Coronary artery (tissue), 2 donors: Measurements from ENCODE around the gene CNOT6L.

ENCODE experiments used
- DNase-seq: peaks from one replicate; pipeline ENCODE4 v3.0.0-alpha.2; 2017; ENCODE audit warnings: low spot score
- H3K27ac ChIP-seq, 2 donors: fragments of 200-600 bp; sonication (generic); one replicate each; pipeline ENCODE4 v1.5.1; 2016 to 2019
- H3K4me3 ChIP-seq: fragments of 200-600 bp; sonication (generic); 2 replicates; pipeline ENCODE4 v1.5.1; 2016; ENCODE audit warnings: mild to moderate bottlenecking, moderate library complexity
- TF ChIP-seq, protein P1 (sequence below): fragments of 200-600 bp; sonication (generic); IDR thresholded peaks from one replicate; pipeline ENCODE4 v1.5.1; 2019; ENCODE audit warnings: antibody characterized with exemption

CNOT6L gene

DNA sequence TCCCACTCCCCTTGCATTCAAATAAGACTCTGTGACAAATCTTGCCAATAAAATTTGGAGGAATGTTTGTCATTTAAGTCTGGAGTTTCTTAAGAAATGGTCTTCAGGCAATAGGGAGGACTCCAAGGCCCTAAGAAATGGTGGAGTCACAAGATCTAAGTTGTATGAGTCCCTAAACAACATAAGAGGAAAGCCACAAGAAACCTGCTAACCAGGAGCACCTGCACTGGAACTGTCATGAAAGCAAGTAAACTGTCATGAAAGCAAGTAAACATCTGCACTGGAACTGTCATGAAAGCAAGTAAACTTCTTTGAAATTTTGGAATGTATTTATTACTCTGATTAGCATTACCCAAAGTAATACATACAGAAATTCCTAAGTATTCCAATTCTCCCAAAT lies 3.5 kb downstream of the CNOT6L start:
- TF ChIP-seq, protein P1, sequence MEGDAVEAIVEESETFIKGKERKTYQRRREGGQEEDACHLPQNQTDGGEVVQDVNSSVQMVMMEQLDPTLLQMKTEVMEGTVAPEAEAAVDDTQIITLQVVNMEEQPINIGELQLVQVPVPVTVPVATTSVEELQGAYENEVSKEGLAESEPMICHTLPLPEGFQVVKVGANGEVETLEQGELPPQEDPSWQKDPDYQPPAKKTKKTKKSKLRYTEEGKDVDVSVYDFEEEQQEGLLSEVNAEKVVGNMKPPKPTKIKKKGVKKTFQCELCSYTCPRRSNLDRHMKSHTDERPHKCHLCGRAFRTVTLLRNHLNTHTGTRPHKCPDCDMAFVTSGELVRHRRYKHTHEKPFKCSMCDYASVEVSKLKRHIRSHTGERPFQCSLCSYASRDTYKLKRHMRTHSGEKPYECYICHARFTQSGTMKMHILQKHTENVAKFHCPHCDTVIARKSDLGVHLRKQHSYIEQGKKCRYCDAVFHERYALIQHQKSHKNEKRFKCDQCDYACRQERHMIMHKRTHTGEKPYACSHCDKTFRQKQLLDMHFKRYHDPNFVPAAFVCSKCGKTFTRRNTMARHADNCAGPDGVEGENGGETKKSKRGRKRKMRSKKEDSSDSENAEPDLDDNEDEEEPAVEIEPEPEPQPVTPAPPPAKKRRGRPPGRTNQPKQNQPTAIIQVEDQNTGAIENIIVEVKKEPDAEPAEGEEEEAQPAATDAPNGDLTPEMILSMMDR, result no peak
- Histone ChIP-seq H3K4me3 (no peak overlapping the region), H3K27ac (no peak overlapping the region)
- DNase-seq, result no peak

DNA sequence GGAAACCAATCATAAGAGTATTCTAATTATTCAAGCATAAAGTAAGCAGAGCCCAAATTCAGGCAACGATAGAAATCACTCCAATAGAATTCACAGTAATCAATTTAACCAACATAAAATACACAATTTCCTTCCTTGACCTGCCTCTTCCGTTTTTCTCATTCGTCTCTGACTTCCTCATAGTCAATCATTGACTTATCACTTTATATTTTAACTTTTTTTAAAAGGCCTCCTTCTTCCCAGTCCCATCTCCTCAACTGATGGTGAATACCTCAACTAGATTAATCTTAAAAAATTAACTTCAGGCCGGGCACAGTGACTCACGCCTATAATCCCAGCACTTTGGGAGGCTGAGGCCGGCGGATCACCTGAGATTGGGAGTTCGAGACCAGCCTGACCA lies 13.3 kb downstream of the CNOT6L start:
- TF ChIP-seq, protein P1, result no peak
- DNase-seq, result no peak
- Histone ChIP-seq H3K4me3 (no peak overlapping the region), H3K27ac (no peak overlapping the region)

DNA sequence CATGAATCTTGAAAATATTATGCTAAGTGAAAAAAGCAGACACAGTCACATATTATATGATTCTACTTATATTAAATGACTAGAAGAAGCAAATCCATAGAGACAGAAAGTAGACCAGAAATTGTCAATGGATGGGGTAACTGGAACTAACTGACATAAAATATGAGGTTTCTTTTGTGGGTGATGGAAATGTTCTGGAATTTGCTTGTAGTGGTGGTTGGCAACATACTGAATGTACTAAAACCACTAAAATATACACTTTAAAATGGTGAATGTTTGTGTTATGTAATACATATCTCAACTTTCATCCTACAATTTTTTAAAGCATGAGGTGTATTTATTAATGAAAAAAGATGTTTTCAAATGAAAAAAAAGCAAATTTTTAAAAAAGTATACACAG lies 14.7 kb downstream of the CNOT6L start:
- no peak overlapping the region for H3K27ac ChIP-seq
- no peak for DNase-seq
- H3K4me3 ChIP-seq, result no peak overlapping the region
- TF ChIP-seq, protein P1, result no peak

DNA sequence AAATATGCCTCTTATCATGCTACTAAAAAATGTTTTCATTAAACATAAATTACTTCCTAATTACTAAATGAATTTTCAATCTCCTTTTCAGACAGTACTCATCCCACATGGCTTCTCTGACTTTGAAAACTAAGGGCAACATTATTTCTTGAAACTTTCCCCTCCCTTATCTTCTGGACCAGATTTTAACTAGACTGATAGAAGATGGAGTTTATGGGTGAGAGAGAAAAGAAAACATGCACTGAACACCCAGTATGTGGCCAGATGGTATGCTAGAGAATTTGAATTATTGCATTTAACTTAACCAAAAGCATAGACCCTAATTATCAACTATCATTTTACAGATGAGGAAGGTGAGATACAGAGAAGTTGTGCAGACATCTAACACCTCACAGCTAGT lies 16.8 kb downstream of the CNOT6L start:
- TF ChIP-seq, protein P1, result no peak
- Histone ChIP-seq H3K27ac (no peak overlapping the region), H3K4me3 (no peak overlapping the region)
- DNase-seq, result no peak

DNA sequence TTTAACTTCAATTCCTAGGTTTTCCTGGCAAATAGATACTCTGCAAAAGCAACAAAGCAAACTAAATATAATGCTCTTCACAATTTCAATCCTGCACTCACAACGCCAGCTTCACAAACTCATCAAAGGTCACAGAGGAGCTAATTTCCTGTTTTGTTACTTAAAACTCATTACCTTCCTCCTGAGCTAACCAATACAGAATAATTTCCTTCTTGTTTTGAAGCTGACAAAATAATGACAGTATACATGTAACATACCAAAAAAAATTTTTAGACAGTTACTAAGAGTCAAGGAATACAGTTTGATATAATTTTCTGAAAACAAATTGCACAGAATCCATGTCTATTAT lies 17.9 kb downstream of the CNOT6L start:
- DNase-seq, result no peak
- TF ChIP-seq, protein P1, result no peak
- no peak overlapping the region for H3K4me3 ChIP-seq
- peak overlapping the region in 1 of 2 donors; percentile 11 for H3K27ac ChIP-seq

DNA sequence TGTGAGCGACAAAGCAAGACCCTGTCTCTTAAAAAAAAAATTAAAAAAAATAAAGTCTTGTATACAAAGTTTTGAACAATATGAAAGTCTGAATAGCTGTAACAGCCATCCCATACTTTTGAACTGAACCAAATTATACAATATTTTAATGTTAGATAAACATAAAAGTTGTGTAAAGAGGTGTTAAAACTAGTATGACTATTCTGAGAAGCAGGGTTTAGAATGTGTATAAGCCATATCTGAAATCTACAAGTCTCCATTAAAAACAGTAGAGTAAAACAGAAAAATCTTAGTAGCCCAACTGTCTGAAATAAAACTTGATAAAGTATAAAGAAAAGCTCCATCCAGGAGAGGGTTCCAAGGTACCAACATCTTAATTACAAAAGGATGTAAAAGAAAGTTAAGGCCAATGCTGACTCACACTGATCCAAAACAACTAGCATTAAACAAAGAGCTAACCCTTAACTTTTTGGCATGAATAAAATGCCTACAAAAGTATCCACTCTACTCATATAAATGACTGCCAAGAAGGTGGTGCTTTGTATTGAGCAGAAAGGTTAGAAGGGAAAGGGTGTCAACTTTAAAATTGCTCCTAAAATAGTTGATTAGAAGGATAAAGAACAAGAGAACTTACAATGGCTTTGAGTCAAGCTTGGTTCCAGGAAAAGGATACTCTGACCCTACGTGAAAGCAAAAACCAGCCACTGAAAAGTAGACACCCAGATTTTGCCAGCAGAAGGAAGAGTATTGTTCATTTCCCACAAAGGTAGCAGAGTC lies 18.5 kb downstream of the CNOT6L start:
- DNase-seq, result no peak
- H3K4me3 ChIP-seq, result no peak overlapping the region
- peak overlapping the region in 1 of 2 donors; percentile 11 for H3K27ac ChIP-seq
- TF ChIP-seq, protein P1, result no peak

DNA sequence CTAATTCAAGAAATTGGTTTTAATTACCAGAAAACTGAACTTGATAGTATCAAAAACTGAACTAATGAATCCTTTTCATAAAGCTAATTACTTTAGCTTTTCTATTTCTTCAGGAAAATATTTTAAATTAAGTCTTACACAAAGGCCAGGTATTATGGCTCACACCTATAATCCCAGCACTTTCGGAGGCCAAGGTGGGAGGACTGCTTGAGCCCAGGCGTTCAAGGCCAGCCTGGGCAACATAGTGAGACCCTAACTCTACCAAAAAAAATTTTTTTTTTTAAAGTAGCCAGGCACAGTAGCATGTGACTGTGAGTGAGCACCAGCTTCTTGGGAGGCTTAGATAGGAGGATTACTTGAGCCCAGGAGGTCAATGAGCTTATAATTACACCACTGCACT lies 19.1 kb downstream of the CNOT6L start:
- Histone ChIP-seq H3K4me3 (no peak overlapping the region), H3K27ac (no peak overlapping the region)
- no peak for DNase-seq
- TF ChIP-seq, protein P1, result no peak
